ENCODE measurements around the gene KIAA1671.

The KIAA1671 gene

GRCh38 chr22:25016311-25016710 lies 63.8 kb downstream of the KIAA1671 start:
- no peak for DNase-seq

- no peak for DNase-seq
These were observed 65.5 kb downstream of the KIAA1671 start for GRCh38 chr22:25018009-25018408.

GRCh38 chr22:25019427-25020184 lies 67.1 kb downstream of the KIAA1671 start:
- DNase-seq: no peak

- DNase-seq: no peak
These were observed 68.9 kb downstream of the KIAA1671 start for GRCh38 chr22:25021409-25021808.

GRCh38 chr22:25021976-25022711 lies 69.6 kb downstream of the KIAA1671 start:
- DNase-seq: no peak

- no peak for DNase-seq
These were observed 71.4 kb downstream of the KIAA1671 start for GRCh38 chr22:25023879-25024278.

- no peak for DNase-seq
These were observed 72.4 kb downstream of the KIAA1671 start for GRCh38 chr22:25024895-25025294.

GRCh38 chr22:25025491-25026400 lies 73.2 kb downstream of the KIAA1671 start:
- no peak for DNase-seq

GRCh38 chr22:25027043-25027906 lies 74.8 kb downstream of the KIAA1671 start:
- no peak for DNase-seq

GRCh38 chr22:25027959-25028840 lies 75.7 kb downstream of the KIAA1671 start:
- no peak for DNase-seq

GRCh38 chr22:25028841-25029141 lies 76.3 kb downstream of the KIAA1671 start:
- DNase-seq: no peak

GRCh38 chr22:25029181-25029580 lies 76.7 kb downstream of the KIAA1671 start:
- no peak for DNase-seq

GRCh38 chr22:25030636-25031035 lies 78.1 kb downstream of the KIAA1671 start:
- no peak for DNase-seq

- DNase-seq: no peak
These were observed 79.5 kb downstream of the KIAA1671 start for GRCh38 chr22:25032066-25032465.

- no peak for DNase-seq
These were observed 83.2 kb downstream of the KIAA1671 start for GRCh38 chr22:25035715-25036114.

- no peak for DNase-seq
These were observed 85.7 kb downstream of the KIAA1671 start for GRCh38 chr22:25038239-25038638.

- no peak for DNase-seq
These were observed 86.3 kb downstream of the KIAA1671 start for GRCh38 chr22:25038771-25039170.

- no peak for DNase-seq
These were observed 86.7 kb downstream of the KIAA1671 start for GRCh38 chr22:25039255-25039654.

- no peak for DNase-seq
These were observed 87.2 kb downstream of the KIAA1671 start for GRCh38 chr22:25039754-25040153.

GRCh38 chr22:25045159-25045558 lies 92.6 kb downstream of the KIAA1671 start:
- DNase-seq: no peak

GRCh38 chr22:25048071-25048470 lies 95.6 kb downstream of the KIAA1671 start:
- DNase-seq: no peak

All from HCEC 1CT (cell line).